ACC112 (cell line): Measurements from ENCODE around the gene INPPL1.

Experiments used
- H2AFZ ChIP-seq: fragments of 200-600 bp; sonication (generic); one replicate; pipeline ENCODE4 v1.6.0; 2017; ENCODE audit warnings: antibody characterized with exemption, low read length; ENCODE audit not compliant: unreplicated experiment
- H3K27ac ChIP-seq: fragments of 200-600 bp; sonication (generic); 2 replicates; pipeline ENCODE4 v1.5.1; 2014; ENCODE audit warnings: low read depth, mild to moderate bottlenecking, antibody characterized with exemption, low read length, moderate library complexity
- H3K27me3 ChIP-seq: fragments of 200-600 bp; sonication (generic); 2 replicates; pipeline ENCODE4 v1.6.1; 2014; ENCODE audit warnings: mild to moderate bottlenecking, antibody characterized with exemption, low read length, moderate library complexity, mixed read lengths; ENCODE audit not compliant: insufficient read depth
- H3K36me3 ChIP-seq: fragments of 200-600 bp; sonication (generic); 2 replicates; pipeline ENCODE4 v1.6.1; 2016; ENCODE audit warnings: mild to moderate bottlenecking, antibody characterized with exemption, low read length, moderate library complexity, mixed read lengths; ENCODE audit not compliant: insufficient read depth
- H3K4me1 ChIP-seq: fragments of 200-600 bp; sonication (generic); one replicate; pipeline ENCODE4 v1.6.1; 2016; ENCODE audit warnings: low read length, mixed read lengths; ENCODE audit not compliant: insufficient read depth, unreplicated experiment, control insufficient read depth
- H3K4me3 ChIP-seq: fragments of 200-600 bp; sonication (generic); 2 replicates; pipeline ENCODE4 v1.5.1; 2014; ENCODE audit warnings: mild to moderate bottlenecking, low read depth, low read length
- H3K79me2 ChIP-seq: fragments of 200-600 bp; sonication (generic); one replicate; pipeline ENCODE4 v1.6.0; 2016; ENCODE audit warnings: low read length; ENCODE audit not compliant: control insufficient read depth, unreplicated experiment, insufficient read depth

Gene INPPL1

GRCh38 chr11:72227316-72228228 lies 3.0 kb downstream of the INPPL1 start:
- Histone ChIP-seq H3K4me3 (no peak overlapping the region), H3K27me3 (no peaks in the 10 kb centered on the region), H2AFZ (no peak overlapping the region), H3K36me3 (peaks cover 13% of the 10 kb centered on the region; the same call in 1 of the 2 replicates), H3K4me1 (peaks cover 4% of the 10 kb centered on the region), H3K27ac (no peak overlapping the region), H3K79me2 (peaks cover 34% of the 10 kb centered on the region)

- peaks cover 15% of the 10 kb centered on the region; the same call in 1 of the 2 replicates for H3K36me3 ChIP-seq
- H3K27ac ChIP-seq = no peak overlapping the region
These were observed 3.8 kb downstream of the INPPL1 start for GRCh38 chr11:72228229-72228843.

GRCh38 chr11:72228844-72229231 lies 4.3 kb downstream of the INPPL1 start:
- peaks cover 34% of the 10 kb centered on the region for H3K79me2 ChIP-seq
- no peak overlapping the region for H2AFZ ChIP-seq
- no peak overlapping the region for H3K27ac ChIP-seq
- peaks cover 19% of the 10 kb centered on the region; the same call in 1 of the 2 replicates for H3K36me3 ChIP-seq
- peaks cover 4% of the 10 kb centered on the region for H3K4me1 ChIP-seq
- no peak overlapping the region for H3K4me3 ChIP-seq
- no peaks in the 10 kb centered on the region for H3K27me3 ChIP-seq

More at GRCh38 chr11:72228229-72228843, 3.8 kb downstream of the INPPL1 start:
- Histone ChIP-seq H3K79me2 (peaks cover 34% of the 10 kb centered on the region), H2AFZ (no peak overlapping the region), H3K27me3 (no peaks in the 10 kb centered on the region), H3K4me3 (no peak overlapping the region), H3K4me1 (peaks cover 4% of the 10 kb centered on the region)

- peaks cover 29% of the 10 kb centered on the region for H3K79me2 ChIP-seq
- H3K4me1 ChIP-seq = peaks cover 4% of the 10 kb centered on the region
- H2AFZ ChIP-seq = no peak overlapping the region
- peaks cover 19% of the 10 kb centered on the region; the same call in 1 of the 2 replicates for H3K36me3 ChIP-seq
- no peaks in the 10 kb centered on the region for H3K27me3 ChIP-seq
- no peak overlapping the region for H3K27ac ChIP-seq
- no peak overlapping the region for H3K4me3 ChIP-seq
These were observed 4.9 kb downstream of the INPPL1 start for GRCh38 chr11:72229336-72229924.

GRCh38 chr11:72229925-72230763 lies 5.6 kb downstream of the INPPL1 start:
- Histone ChIP-seq H3K79me2 (peaks cover 22% of the 10 kb centered on the region), H3K4me1 (peaks cover 4% of the 10 kb centered on the region), H2AFZ (no peak overlapping the region), H3K27ac (no peak overlapping the region), H3K4me3 (no peak overlapping the region), H3K36me3 (peaks cover 19% of the 10 kb centered on the region; the same call in 1 of the 2 replicates), H3K27me3 (no peaks in the 10 kb centered on the region)

GRCh38 chr11:72230764-72231365 lies 6.3 kb downstream of the INPPL1 start:
- Histone ChIP-seq H3K36me3 (peaks cover 19% of the 10 kb centered on the region; the same call in 1 of the 2 replicates), H3K79me2 (peaks cover 15% of the 10 kb centered on the region), H3K27me3 (no peaks in the 10 kb centered on the region), H2AFZ (no peak overlapping the region), H3K4me3 (no peak overlapping the region), H3K27ac (no peak overlapping the region), H3K4me1 (peaks cover 1% of the 10 kb centered on the region)

GRCh38 chr11:72231396-72232259 lies 7.1 kb downstream of the INPPL1 start:
- Histone ChIP-seq H3K4me3 (no peak overlapping the region), H3K79me2 (peaks cover 10% of the 10 kb centered on the region), H3K27me3 (no peaks in the 10 kb centered on the region), H3K4me1 (no peaks in the 10 kb centered on the region), H3K27ac (no peak overlapping the region), H3K36me3 (peaks cover 19% of the 10 kb centered on the region; the same call in 1 of the 2 replicates), H2AFZ (no peak overlapping the region)

GRCh38 chr11:72232260-72233055 lies 7.9 kb downstream of the INPPL1 start:
- Histone ChIP-seq H3K4me1 (no peaks in the 10 kb centered on the region), H2AFZ (no peak overlapping the region), H3K4me3 (no peak overlapping the region), H3K27me3 (no peaks in the 10 kb centered on the region), H3K27ac (no peak overlapping the region), H3K36me3 (peaks cover 19% of the 10 kb centered on the region; the same call in 1 of the 2 replicates), H3K79me2 (peaks cover 3% of the 10 kb centered on the region)
